Left lung (tissue), 10 donors: Measurements from ENCODE around the gene RLF. TPM values are rescaled to one million over a fixed set of nuclear protein-coding genes. Genes with fewer than 3 reads are reported as not detected.

ENCODE experiments used
- ATAC-seq: fragments of 200-7000 bp; cut with Tn5 transposase; one replicate; pipeline ENCODE4 v1.9.1; 2020; ENCODE audit warnings: moderate library complexity
- DNase-seq, 4 donors: peaks; one replicate each; pipeline ENCODE4 v3.0.0-alpha.2; 2013 to 2020
- H3K27ac ChIP-seq, 2 donors: fragments of 200-600 bp; sonication (generic) in 1 of 2; one replicate each; pipeline versions ENCODE4 v1.5.0 to v1.8.0; 2020 to 2021
- H3K27me3 ChIP-seq, 2 donors: fragments of 200-600 bp; sonication (generic) in 1 of 2; one replicate each; pipeline versions ENCODE4 v1.5.0 to v1.8.0; 2020 to 2021
- H3K36me3 ChIP-seq, 2 donors: fragments of 200-600 bp; sonication (generic) in 1 of 2; one replicate each; pipeline versions ENCODE4 v1.5.0 to v1.8.0; 2020 to 2021
- H3K4me1 ChIP-seq, 2 donors: fragments of 200-600 bp; one replicate each; pipeline ENCODE4 v1.8.0; 2021
- H3K4me3 ChIP-seq, 2 donors: fragments of 200-600 bp; sonication (generic) in 1 of 2; one replicate each; pipeline versions ENCODE4 v1.5.0 to v1.8.0; 2020 to 2021; ENCODE audit warnings: mild to moderate bottlenecking in 1 of 2
- H3K9me3 ChIP-seq, 2 donors: fragments of 200-600 bp; sonication (generic) in 1 of 2; one replicate each; pipeline versions ENCODE4 v1.5.0 to v1.8.0; 2020 to 2021
- intact Hi-C, 2 donors: fragments of 100-400 bp; cut with DNase I; formaldehyde crosslinking; loops; one replicate each; pipeline versions ENCODE4 v1.11.2 to v1.14.2; 2022
- polyA plus RNA-seq, 6 donors: library from polyadenylated mRNA; unstranded; fragments of 120-200 nt; gene quantifications; one replicate each; pipeline ENCODE4 v1.2.1, GENCODE V29; 2013; ENCODE audit not compliant: insufficient read length in 6 of 6
- total RNA-seq, 2 donors: library from RNA; stranded (reverse); fragmentation: NEBNext Ultra II Directional; extraction: Animal tissue kit (Norgen Biotek cat#: 25700); gene quantifications; one replicate each; pipeline ENCODE4 v1.2.1, GENCODE V29; 2021
- TF ChIP-seq, protein P1 (sequence below), 2 donors: fragments of 200-600 bp; sonication (generic) in 1 of 2; IDR thresholded peaks; one replicate each; pipeline versions ENCODE4 v1.5.0 to v1.8.0; 2021; ENCODE audit warnings: antibody characterized with exemption in 2 of 2
- donor health status: DM: no; HTN: yes; CAD: no.
- donor health status: DM: no; HTN: no; CAD: no.

Gene RLF
- total and polyA plus RNA-seq, 8 donors = 11.2 to 34.4 (median 24.6) TPM

DNA sequence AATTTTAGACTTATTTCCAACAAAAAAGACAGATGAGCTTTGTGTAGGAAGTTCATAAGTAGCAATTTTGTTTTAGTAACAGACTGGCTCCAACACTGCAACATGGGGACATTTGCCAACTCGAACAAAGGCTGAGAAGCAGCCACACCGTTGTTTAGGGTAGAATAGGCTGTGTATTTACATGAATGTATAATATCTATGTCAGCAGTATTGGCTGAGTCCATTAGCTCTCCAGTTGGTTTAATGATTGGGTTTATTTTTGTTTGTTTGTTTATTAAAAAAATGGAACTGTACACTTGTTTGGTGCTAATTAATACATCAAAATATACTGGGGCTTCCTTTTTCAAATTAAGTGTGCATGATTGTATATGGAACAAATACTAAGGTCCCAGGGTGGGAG lies 79.2 kb downstream of the RLF start:
- no peak for DNase-seq
- TF ChIP-seq, protein P1, sequence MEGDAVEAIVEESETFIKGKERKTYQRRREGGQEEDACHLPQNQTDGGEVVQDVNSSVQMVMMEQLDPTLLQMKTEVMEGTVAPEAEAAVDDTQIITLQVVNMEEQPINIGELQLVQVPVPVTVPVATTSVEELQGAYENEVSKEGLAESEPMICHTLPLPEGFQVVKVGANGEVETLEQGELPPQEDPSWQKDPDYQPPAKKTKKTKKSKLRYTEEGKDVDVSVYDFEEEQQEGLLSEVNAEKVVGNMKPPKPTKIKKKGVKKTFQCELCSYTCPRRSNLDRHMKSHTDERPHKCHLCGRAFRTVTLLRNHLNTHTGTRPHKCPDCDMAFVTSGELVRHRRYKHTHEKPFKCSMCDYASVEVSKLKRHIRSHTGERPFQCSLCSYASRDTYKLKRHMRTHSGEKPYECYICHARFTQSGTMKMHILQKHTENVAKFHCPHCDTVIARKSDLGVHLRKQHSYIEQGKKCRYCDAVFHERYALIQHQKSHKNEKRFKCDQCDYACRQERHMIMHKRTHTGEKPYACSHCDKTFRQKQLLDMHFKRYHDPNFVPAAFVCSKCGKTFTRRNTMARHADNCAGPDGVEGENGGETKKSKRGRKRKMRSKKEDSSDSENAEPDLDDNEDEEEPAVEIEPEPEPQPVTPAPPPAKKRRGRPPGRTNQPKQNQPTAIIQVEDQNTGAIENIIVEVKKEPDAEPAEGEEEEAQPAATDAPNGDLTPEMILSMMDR (IDR thresholded peaks at IDR 0.05) = no peak
- Histone ChIP-seq H3K27ac (no peak overlapping the region), H3K4me1 (no peaks in the 10 kb centered on the region), H3K36me3 (peaks cover 3 to 43% of the 10 kb centered on the region in 2 donors), H3K4me3 (no peak overlapping the region), H3K9me3 (no peaks in the 10 kb centered on the region), H3K27me3 (no peaks in the 10 kb centered on the region)
- ATAC-seq = no peak
- intact Hi-C loops = no loop called here

GRCh38 chr1:40241362-40241761 lies 80.2 kb downstream of the RLF start:
- no peak for ATAC-seq
- intact Hi-C loops = no loop called here

GRCh38 chr1:40243351-40243750 lies 82.2 kb downstream of the RLF start:
- no peak for DNase-seq
- TF ChIP-seq, protein P1 (IDR thresholded peaks at IDR 0.05) = no peak
- Histone ChIP-seq H3K4me1 (no peaks in the 10 kb centered on the region), H3K4me3 (no peak overlapping the region), H3K36me3 (peaks cover 0 to 15% of the 10 kb centered on the region in 2 donors), H3K27ac (no peak overlapping the region), H3K9me3 (no peaks in the 10 kb centered on the region), H3K27me3 (no peaks in the 10 kb centered on the region)
- intact Hi-C loops = no loop called here
- no peak for ATAC-seq

More at GRCh38 chr1:40241362-40241761, 80.2 kb downstream of the RLF start:
- Histone ChIP-seq H3K27me3 (no peaks in the 10 kb centered on the region), H3K4me3 (no peak overlapping the region), H3K9me3 (no peaks in the 10 kb centered on the region), H3K4me1 (no peaks in the 10 kb centered on the region), H3K27ac (peak overlapping the region in 1 of 2 donors; percentile 18), H3K36me3 (peaks cover 2 to 33% of the 10 kb centered on the region in 2 donors)
- TF ChIP-seq, protein P1 (IDR thresholded peaks at IDR 0.05) = no peak
- no peak for DNase-seq

DNA sequence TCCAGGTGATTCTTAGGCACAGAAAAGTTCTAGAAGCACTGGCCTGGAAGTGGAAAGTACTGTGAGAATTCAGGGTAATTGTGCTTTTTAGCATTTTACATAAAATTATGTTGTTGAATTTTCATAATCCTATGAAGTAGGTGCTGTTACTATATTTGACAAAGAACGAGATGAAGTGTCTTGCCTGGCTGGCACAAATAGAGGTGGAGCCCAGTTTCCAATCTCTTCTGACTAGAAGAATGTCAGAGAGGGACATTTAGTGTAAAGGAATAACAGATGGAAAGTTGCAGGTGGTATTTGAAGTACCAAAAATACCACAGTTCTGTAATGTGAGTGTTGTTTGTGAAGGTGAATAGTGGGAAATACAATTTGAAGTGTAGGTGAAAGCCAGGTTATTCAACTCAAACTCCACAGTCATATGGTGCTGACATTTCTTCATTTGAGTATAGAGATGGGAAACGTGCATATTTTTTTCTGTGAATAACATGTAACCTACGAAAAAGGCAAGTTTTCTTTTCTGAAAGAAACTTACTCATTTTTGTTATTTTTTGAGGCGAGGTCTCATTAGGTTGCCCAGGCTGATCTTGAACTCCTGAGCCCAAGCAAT lies 83.1 kb downstream of the RLF start:
- Histone ChIP-seq H3K27ac (no peak overlapping the region), H3K4me1 (no peaks in the 10 kb centered on the region), H3K9me3 (no peaks in the 10 kb centered on the region), H3K4me3 (no peak overlapping the region), H3K36me3 (peaks cover 0 to 6% of the 10 kb centered on the region in 2 donors), H3K27me3 (no peaks in the 10 kb centered on the region)
- intact Hi-C loops = no loop called here
- DNase-seq (no peak), ATAC-seq (peak; percentile 39)
- TF ChIP-seq, protein P1 (IDR thresholded peaks at IDR 0.05) = no peak

DNA sequence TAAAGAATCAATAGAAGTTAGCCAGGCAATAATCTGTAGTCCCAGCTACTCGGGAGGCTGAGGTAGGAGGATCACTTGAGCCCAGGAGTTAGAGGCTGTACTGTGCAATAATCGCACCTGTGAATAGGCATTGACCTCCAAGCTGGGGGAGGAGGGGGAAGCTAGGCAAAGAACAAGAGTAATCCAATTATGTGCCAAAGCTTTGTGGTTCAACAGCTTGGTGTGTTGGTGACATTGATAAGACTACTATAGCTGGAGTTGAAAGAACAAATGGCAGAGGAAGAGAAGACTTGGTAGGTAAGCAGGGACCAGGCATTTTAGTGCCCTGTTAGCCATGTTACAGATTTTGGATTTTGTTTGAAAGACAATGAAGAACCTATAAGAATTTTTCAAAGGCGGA lies 84.5 kb downstream of the RLF start:
- intact Hi-C loops = no loop called here
- H3K4me3 ChIP-seq = no peak overlapping the region
- TF ChIP-seq, protein P1 (IDR thresholded peaks at IDR 0.05) = no peak

More for the DNA sequence above, 84.5 kb downstream of the RLF start:
- no peak for ATAC-seq
- Histone ChIP-seq H3K9me3 (no peaks in the 10 kb centered on the region), H3K36me3 (no peaks in the 10 kb centered on the region), H3K4me1 (no peaks in the 10 kb centered on the region), H3K27ac (no peak overlapping the region), H3K27me3 (no peaks in the 10 kb centered on the region)
- no peak for DNase-seq
